ENCODE data around the gene FREM2.

GRCh38 chr13:38674208-38674607 is 12.7 kb upstream of the FREM2 start:
- TF ChIP-seq, protein P1, sequence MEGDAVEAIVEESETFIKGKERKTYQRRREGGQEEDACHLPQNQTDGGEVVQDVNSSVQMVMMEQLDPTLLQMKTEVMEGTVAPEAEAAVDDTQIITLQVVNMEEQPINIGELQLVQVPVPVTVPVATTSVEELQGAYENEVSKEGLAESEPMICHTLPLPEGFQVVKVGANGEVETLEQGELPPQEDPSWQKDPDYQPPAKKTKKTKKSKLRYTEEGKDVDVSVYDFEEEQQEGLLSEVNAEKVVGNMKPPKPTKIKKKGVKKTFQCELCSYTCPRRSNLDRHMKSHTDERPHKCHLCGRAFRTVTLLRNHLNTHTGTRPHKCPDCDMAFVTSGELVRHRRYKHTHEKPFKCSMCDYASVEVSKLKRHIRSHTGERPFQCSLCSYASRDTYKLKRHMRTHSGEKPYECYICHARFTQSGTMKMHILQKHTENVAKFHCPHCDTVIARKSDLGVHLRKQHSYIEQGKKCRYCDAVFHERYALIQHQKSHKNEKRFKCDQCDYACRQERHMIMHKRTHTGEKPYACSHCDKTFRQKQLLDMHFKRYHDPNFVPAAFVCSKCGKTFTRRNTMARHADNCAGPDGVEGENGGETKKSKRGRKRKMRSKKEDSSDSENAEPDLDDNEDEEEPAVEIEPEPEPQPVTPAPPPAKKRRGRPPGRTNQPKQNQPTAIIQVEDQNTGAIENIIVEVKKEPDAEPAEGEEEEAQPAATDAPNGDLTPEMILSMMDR (IDR thresholded peaks at IDR 0.05) = no peak
- TF ChIP-seq POLR2A (IDR thresholded peaks at IDR 0.05) = no peak
